Liver (tissue), 3 donors: ENCODE results near the gene DLG4.

ENCODE experiments used
- FOXA2 ChIP-seq: IDR thresholded peaks from 2 replicates; pipeline ENCODE4 v1.6.1; 2016; ENCODE audit warnings: antibody characterized with exemption
- NR2F2 ChIP-seq: IDR thresholded peaks from 2 replicates; pipeline ENCODE4 v1.6.1; 2016; ENCODE audit warnings: antibody characterized with exemption
- RAD21 ChIP-seq, 2 donors: IDR thresholded peaks; 2 replicates each; pipeline ENCODE4 v1.6.1; 2016; ENCODE audit warnings: antibody characterized with exemption in 2 of 2, mild to moderate bottlenecking in 2 of 2
- RXRA ChIP-seq, 2 donors: IDR thresholded peaks; 2 replicates each; pipeline ENCODE4 v1.6.1; 2017 to 2018; ENCODE audit warnings: antibody characterized with exemption in 2 of 2, mild to moderate bottlenecking in 1 of 2
- TAF1 ChIP-seq: conservative IDR thresholded peaks from 2 replicates; pipeline ENCODE4 v1.6.1; 2016; ENCODE audit warnings: antibody characterized with exemption, mild to moderate bottlenecking
- TF ChIP-seq, protein P1 (sequence below): fragments of 150-350 bp; IDR thresholded peaks from 2 replicates; pipeline ENCODE4 v1.5.1; 2017; ENCODE audit warnings: improper control_type of control experiment, low read depth, low read length; ENCODE audit not compliant: missing input control
- TF ChIP-seq, protein P2 (sequence below): IDR thresholded peaks from 2 replicates; pipeline ENCODE4 v1.6.1; 2016; ENCODE audit warnings: antibody characterized with exemption
- TF ChIP-seq, protein P3 (sequence below): IDR thresholded peaks from 2 replicates; pipeline ENCODE4 v1.6.1; 2016; ENCODE audit warnings: antibody characterized with exemption
- donor health status: healthy.
- donor health status: healthy.

DNA sequence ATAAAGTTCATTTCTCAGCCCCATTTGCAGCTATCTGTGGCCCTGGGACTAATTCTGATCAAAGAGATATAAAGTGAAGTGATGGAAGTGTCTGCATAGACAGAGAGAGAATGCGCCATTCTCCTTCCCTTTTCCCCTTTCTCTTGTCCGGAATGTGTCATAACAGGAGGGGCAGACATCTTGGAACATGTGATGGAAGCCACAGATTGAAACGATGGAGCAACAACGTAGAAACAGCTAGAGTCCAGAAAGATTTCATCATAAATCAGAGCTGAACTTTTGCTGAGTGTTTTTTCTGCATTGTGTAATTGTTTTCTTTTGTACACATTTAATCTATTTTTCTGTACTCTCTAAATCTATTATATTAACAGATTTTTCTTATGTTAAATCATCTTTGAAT, 51.8 kb downstream of the DLG4 start:
- TF ChIP-seq, protein P1, sequence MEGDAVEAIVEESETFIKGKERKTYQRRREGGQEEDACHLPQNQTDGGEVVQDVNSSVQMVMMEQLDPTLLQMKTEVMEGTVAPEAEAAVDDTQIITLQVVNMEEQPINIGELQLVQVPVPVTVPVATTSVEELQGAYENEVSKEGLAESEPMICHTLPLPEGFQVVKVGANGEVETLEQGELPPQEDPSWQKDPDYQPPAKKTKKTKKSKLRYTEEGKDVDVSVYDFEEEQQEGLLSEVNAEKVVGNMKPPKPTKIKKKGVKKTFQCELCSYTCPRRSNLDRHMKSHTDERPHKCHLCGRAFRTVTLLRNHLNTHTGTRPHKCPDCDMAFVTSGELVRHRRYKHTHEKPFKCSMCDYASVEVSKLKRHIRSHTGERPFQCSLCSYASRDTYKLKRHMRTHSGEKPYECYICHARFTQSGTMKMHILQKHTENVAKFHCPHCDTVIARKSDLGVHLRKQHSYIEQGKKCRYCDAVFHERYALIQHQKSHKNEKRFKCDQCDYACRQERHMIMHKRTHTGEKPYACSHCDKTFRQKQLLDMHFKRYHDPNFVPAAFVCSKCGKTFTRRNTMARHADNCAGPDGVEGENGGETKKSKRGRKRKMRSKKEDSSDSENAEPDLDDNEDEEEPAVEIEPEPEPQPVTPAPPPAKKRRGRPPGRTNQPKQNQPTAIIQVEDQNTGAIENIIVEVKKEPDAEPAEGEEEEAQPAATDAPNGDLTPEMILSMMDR: no peak
- TF ChIP-seq RXRA (IDR thresholded peaks at IDR 0.05) (peak; percentile 62 to 83), FOXA2 (peak; percentile 16), TAF1 (no peak), NR2F2 (no peak), RAD21 (IDR thresholded peaks at IDR 0.05) (peak; percentile 16 to 20)
- TF ChIP-seq, protein P2, sequence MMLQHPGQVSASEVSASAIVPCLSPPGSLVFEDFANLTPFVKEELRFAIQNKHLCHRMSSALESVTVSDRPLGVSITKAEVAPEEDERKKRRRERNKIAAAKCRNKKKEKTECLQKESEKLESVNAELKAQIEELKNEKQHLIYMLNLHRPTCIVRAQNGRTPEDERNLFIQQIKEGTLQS: peak; percentile 74
- TF ChIP-seq, protein P3, sequence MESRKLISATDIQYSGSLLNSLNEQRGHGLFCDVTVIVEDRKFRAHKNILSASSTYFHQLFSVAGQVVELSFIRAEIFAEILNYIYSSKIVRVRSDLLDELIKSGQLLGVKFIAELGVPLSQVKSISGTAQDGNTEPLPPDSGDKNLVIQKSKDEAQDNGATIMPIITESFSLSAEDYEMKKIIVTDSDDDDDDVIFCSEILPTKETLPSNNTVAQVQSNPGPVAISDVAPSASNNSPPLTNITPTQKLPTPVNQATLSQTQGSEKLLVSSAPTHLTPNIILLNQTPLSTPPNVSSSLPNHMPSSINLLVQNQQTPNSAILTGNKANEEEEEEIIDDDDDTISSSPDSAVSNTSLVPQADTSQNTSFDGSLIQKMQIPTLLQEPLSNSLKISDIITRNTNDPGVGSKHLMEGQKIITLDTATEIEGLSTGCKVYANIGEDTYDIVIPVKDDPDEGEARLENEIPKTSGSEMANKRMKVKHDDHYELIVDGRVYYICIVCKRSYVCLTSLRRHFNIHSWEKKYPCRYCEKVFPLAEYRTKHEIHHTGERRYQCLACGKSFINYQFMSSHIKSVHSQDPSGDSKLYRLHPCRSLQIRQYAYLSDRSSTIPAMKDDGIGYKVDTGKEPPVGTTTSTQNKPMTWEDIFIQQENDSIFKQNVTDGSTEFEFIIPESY: no peak
